IMR-90 (cell line): ENCODE data around the gene TUBB8B. TPM values are rescaled to one million over a fixed set of nuclear protein-coding genes. Genes with fewer than 3 reads are reported as not detected.
"Not testable (repeated sequence)": the region's sequence is repeated elsewhere in the genome, so short reads cannot be mapped to it uniquely, and the experiment has no call there.

ENCODE experiments used
- ATAC-seq: fragments of 200-7000 bp; cut with Tn5 transposase; 2 replicates; pipeline ENCODE4 v1.9.1; 2020; ENCODE audit warnings: low read depth, mild to moderate bottlenecking, moderate library complexity
- BruUV-seq: library from RNA; stranded (reverse); fragments of 400-500 nt; replicated peaks from 2 replicates; lab custom pipeline; 2021; lab: Mats Ljungman, UMichigan
- CTCF ChIA-PET: fragments of 300-600 bp; formaldehyde crosslinking; extraction: SDS; loops from one replicate; lab custom pipeline; 2021; ENCODE audit warnings: antibody characterized with exemption; lab: Yijun Ruan, JAX
- POLR2A ChIA-PET: fragments of 300-600 bp; sonication (Branson Sonifier 250); formaldehyde crosslinking; loops from one replicate; lab custom pipeline; 2022; ENCODE audit warnings: antibody characterized with exemption; ENCODE audit not compliant: unreplicated experiment; lab: Charles Lee
- DNase-seq: peaks from one replicate; pipeline ENCODE4 v3.0.0; 2013
- H2AFZ ChIP-seq: replicated peaks from 2 replicates; pipeline ENCODE3; 2013; ENCODE audit warnings: low read length, mild to moderate bottlenecking; ENCODE audit not compliant: poor library complexity
- H2AK5ac ChIP-seq: 2 replicates; pipeline ENCODE4 v1.6.1; 2013; ENCODE audit warnings: low read depth, low read length, inconsistent platforms
- H2AK9ac ChIP-seq: replicated peaks from 2 replicates; pipeline ENCODE3; 2013; ENCODE audit warnings: mild to moderate bottlenecking, low read depth, low read length, moderate library complexity; ENCODE audit not compliant: poor library complexity
- H2BK120ac ChIP-seq: 2 replicates; pipeline ENCODE4 v1.6.1; 2013; ENCODE audit warnings: low read depth, low read length, inconsistent platforms
- H2BK15ac ChIP-seq: 3 replicates; pipeline ENCODE4 v1.6.1; 2013; ENCODE audit warnings: low read depth, low read length, inconsistent platforms
- H2BK20ac ChIP-seq: 2 replicates; pipeline ENCODE4 v1.6.1; 2013; ENCODE audit warnings: low read depth, mild to moderate bottlenecking, inconsistent platforms, low read length, moderate library complexity
- H2BK5ac ChIP-seq: 2 replicates; pipeline ENCODE4 v1.6.1; 2013; ENCODE audit warnings: mild to moderate bottlenecking, low read depth, low read length, inconsistent platforms; ENCODE audit not compliant: poor library complexity, severe bottlenecking
- H3K14ac ChIP-seq: replicated peaks from 2 replicates; pipeline ENCODE4 v1.6.1; 2013; ENCODE audit warnings: low read depth, low read length, inconsistent platforms
- H3K18ac ChIP-seq: 2 replicates; pipeline ENCODE4 v1.6.1; 2013; ENCODE audit warnings: low read depth, low read length, control low read depth
- H3K23ac ChIP-seq: 2 replicates; pipeline ENCODE4 v1.6.1; 2013; ENCODE audit warnings: low read depth, low read length, inconsistent platforms
- H3K27ac ChIP-seq: 2 replicates; pipeline ENCODE4 v1.5.1; 2013; ENCODE audit warnings: mild to moderate bottlenecking, control low read depth, low read length; ENCODE audit not compliant: insufficient read depth
- H3K27me3 ChIP-seq: 2 replicates; pipeline ENCODE4 v1.6.1; 2013; ENCODE audit warnings: low read length; ENCODE audit not compliant: control insufficient read depth, insufficient read depth
- H3K36me3 ChIP-seq: 2 replicates; pipeline ENCODE4 v1.6.1; 2013; ENCODE audit warnings: low read length, mixed read lengths; ENCODE audit not compliant: control insufficient read depth, insufficient read depth
- H3K4ac ChIP-seq: 2 replicates; pipeline ENCODE4 v1.6.1; 2013; ENCODE audit warnings: low read depth, low read length, inconsistent platforms
- H3K4me1 ChIP-seq: 2 replicates; pipeline ENCODE4 v1.6.1; 2013; ENCODE audit warnings: low read length, mixed read lengths; ENCODE audit not compliant: control insufficient read depth, insufficient read depth
- H3K4me2 ChIP-seq: 2 replicates; pipeline ENCODE4 v1.6.1; 2013; ENCODE audit warnings: low read depth, mild to moderate bottlenecking, control low read depth, low read length, moderate library complexity
- H3K4me3 ChIP-seq: 2 replicates; pipeline ENCODE4 v1.5.1; 2013; ENCODE audit warnings: low read depth, mild to moderate bottlenecking, control low read depth, low read length, moderate library complexity; ENCODE audit not compliant: insufficient read depth
- H3K56ac ChIP-seq: 2 replicates; pipeline ENCODE4 v1.6.1; 2013; ENCODE audit warnings: low read length, inconsistent platforms; ENCODE audit not compliant: insufficient read depth; ENCODE audit errors: extremely low read depth
- H3K79me1 ChIP-seq, 2 experiments: 2 replicates each; pipeline ENCODE4 v1.6.1; 2013; ENCODE audit warnings: low read length in 2 of 2, inconsistent platforms in 1 of 2, low read depth in 1 of 2
- H3K9ac ChIP-seq: 2 replicates; pipeline ENCODE4 v1.6.1; 2013; ENCODE audit warnings: low read depth, low read length, control low read depth
- H3K9me1 ChIP-seq: 2 replicates; pipeline ENCODE4 v1.6.1; 2013; ENCODE audit warnings: low read length, inconsistent platforms; ENCODE audit not compliant: insufficient read depth
- H3K9me3 ChIP-seq: 2 replicates; pipeline ENCODE4 v1.6.1; 2013; ENCODE audit warnings: low read length; ENCODE audit not compliant: control insufficient read depth, insufficient read depth
- H4K20me1 ChIP-seq: 2 replicates; pipeline ENCODE4 v1.6.1; 2013; ENCODE audit warnings: low read length, inconsistent platforms; ENCODE audit not compliant: insufficient read depth
- H4K5ac ChIP-seq: 2 replicates; pipeline ENCODE4 v1.6.1; 2013; ENCODE audit warnings: mild to moderate bottlenecking, low read depth, low read length, control low read depth
- H4K8ac ChIP-seq, 2 experiments: 2 replicates each; pipeline ENCODE4 v1.6.1; 2013; ENCODE audit warnings: low read depth in 2 of 2, low read length in 2 of 2, control low read depth in 1 of 2, inconsistent platforms in 1 of 2
- H4K91ac ChIP-seq: 2 replicates; pipeline ENCODE4 v1.6.1; 2013; ENCODE audit warnings: low read depth, low read length, inconsistent platforms; ENCODE audit not compliant: insufficient read depth
- WGBS, 2 experiments: methylation state at CpG; one replicate each; pipeline versions ENCODE4 v1.1.5 to v1.1.7; 2013; ENCODE audit warnings: missing lambda C conversion rate in 2 of 2; ENCODE audit not compliant: insufficient read length in 1 of 2; ENCODE audit errors: extremely low coverage in 2 of 2; 5-methylcytosine and 5-hydroxymethylcytosine counted together
- dilution Hi-C: fragments of 300-500 bp; cut with HindIII; formaldehyde crosslinking; loops from one replicate; pipeline ENCODE4 v1.14.3; 2018; ENCODE audit warnings: low sequenced_read_pairs; ENCODE audit not compliant: unreplicated experiment
- in situ Hi-C: fragments of 300-500 bp; cut with MboI; formaldehyde crosslinking; loops from 3 replicates; pipeline ENCODE4 v1.14.3; 2019; ENCODE audit warnings: low sequenced_read_pairs, inconsistent platforms, mixed read lengths
- intact Hi-C: fragments of 100-400 bp; cut with micrococcal nuclease; formaldehyde crosslinking; loops from 2 replicates; pipeline ENCODE4 v1.10.0; 2022
- polyA plus RNA-seq, 3 experiments: library from polyadenylated mRNA; depleted of rRNA; stranded (reverse); fragments of >200 nt; gene quantifications; 2 replicates each; pipeline ENCODE4 v1.2.3, GENCODE V29; 2012; ENCODE audit warnings: low replicate concordance in 1 of 3
- total RNA-seq: library from RNA; depleted of rRNA; stranded (reverse); fragments of >200 nt; gene quantifications from 2 replicates; pipeline ENCODE4 v1.2.3, GENCODE V29; 2012

The TUBB8B gene
- total and polyA plus RNA-seq, 2 of the 4 experiments (the other 2 are of a cell fraction) = not detected

GRCh38 chr18:93897-94408, 44.5 kb upstream of the TUBB8B start:
- H2BK5ac ChIP-seq, H2AK9ac ChIP-seq, H2AK5ac ChIP-seq, H3K18ac ChIP-seq, H3K27me3 ChIP-seq, H3K4me3 ChIP-seq, H3K79me1 ChIP-seq, H3K56ac ChIP-seq, H4K5ac ChIP-seq, H2BK15ac ChIP-seq, H3K4me2 ChIP-seq, H3K27ac ChIP-seq, H3K36me3 ChIP-seq, dilution Hi-C loops, ATAC-seq, H2BK20ac ChIP-seq, H3K23ac ChIP-seq, in situ Hi-C loops, H4K8ac ChIP-seq, H3K4ac ChIP-seq, DNase-seq, POLR2A ChIA-PET, H2AFZ ChIP-seq, H3K4me1 ChIP-seq, H4K91ac ChIP-seq, H3K14ac ChIP-seq, intact Hi-C loops, H2BK120ac ChIP-seq, H4K20me1 ChIP-seq, BruUV-seq, CTCF ChIA-PET, H3K9me3 ChIP-seq, H3K9me1 ChIP-seq, H3K9ac ChIP-seq: not testable (repeated sequence)
- WGBS, 2 experiments = 80% methylated on average over 1 of the region's 6 CpGs; no CpG with 5 or more reads in 1 of the 2 experiments

GRCh38 chr18:91561-91960, 42.1 kb upstream of the TUBB8B start:
- ATAC-seq, dilution Hi-C loops, H3K9me3 ChIP-seq, H3K14ac ChIP-seq, H4K5ac ChIP-seq, intact Hi-C loops, H3K9me1 ChIP-seq, H2BK20ac ChIP-seq, H3K4me2 ChIP-seq, H3K27me3 ChIP-seq, H3K79me1 ChIP-seq, BruUV-seq, H3K27ac ChIP-seq, H2AK5ac ChIP-seq, H3K56ac ChIP-seq, H4K8ac ChIP-seq, H3K4ac ChIP-seq, H2AK9ac ChIP-seq, H3K23ac ChIP-seq, H2BK15ac ChIP-seq, H3K36me3 ChIP-seq, CTCF ChIA-PET, H4K91ac ChIP-seq, in situ Hi-C loops, H2AFZ ChIP-seq, H2BK5ac ChIP-seq, H3K4me1 ChIP-seq, H3K4me3 ChIP-seq, H4K20me1 ChIP-seq, H3K9ac ChIP-seq, POLR2A ChIA-PET, DNase-seq, H3K18ac ChIP-seq, H2BK120ac ChIP-seq: not testable (repeated sequence)
- no CpG with 5 or more reads among the region's 1 CpG for WGBS, 2 experiments
